T-helper 17 cell (primary cell): ENCODE results near the gene EPS8. TPM values are rescaled to one million over a fixed set of nuclear protein-coding genes. Genes with fewer than 3 reads are reported as not detected.

Source experiments
- ATAC-seq: fragments of 150-1000 bp; cut with Tn5 transposase; 2 replicates; pipeline ENCODE4 v1.10.0; 2021; ENCODE audit warnings: mild to moderate bottlenecking, moderate library complexity
- DNase-seq, 3 donors: peaks; one replicate each; pipeline versions ENCODE4 v3.0.0 to v3.0.0-alpha.2; 2020 to 2021
- H3K9me3 ChIP-seq: one replicate; pipeline ENCODE4 v1.7.0; 2013; ENCODE audit warnings: low read length, mild to moderate bottlenecking; ENCODE audit not compliant: control insufficient read depth, poor library complexity, severe bottlenecking
- H3K27ac Mint-ChIP-seq: one replicate; pipeline ENCODE4 v1.8.0; 2022; ENCODE audit warnings: mild to moderate bottlenecking, moderate library complexity, mixed read lengths
- H3K27me3 Mint-ChIP-seq: one replicate; pipeline ENCODE4 v1.8.0; 2022; ENCODE audit warnings: mixed read lengths
- H3K36me3 Mint-ChIP-seq: one replicate; pipeline ENCODE4 v1.8.0; 2022; ENCODE audit warnings: low read depth, mixed read lengths
- H3K4me1 Mint-ChIP-seq: one replicate; pipeline ENCODE4 v1.8.0; 2022; ENCODE audit warnings: mild to moderate bottlenecking, mixed read lengths
- H3K4me3 Mint-ChIP-seq: one replicate; pipeline ENCODE4 v1.8.0; 2022; ENCODE audit warnings: mild to moderate bottlenecking, moderate library complexity, mixed read lengths
- total RNA-seq, 4 donors: library from RNA in 2 of 4; stranded (reverse) in 2 of 4; gene quantifications; one replicate each; pipeline ENCODE4 v1.2.3 and lab custom pipeline; 2022 to 2026

EPS8 gene
- total RNA-seq (1 to 10 TPM; 1.5 to 2.4 TPM), total RNA-seq (lab: John Stamatoyannopoulos, UW) (2.5 to 7.5 reads per million in 2 donors)

DNA sequence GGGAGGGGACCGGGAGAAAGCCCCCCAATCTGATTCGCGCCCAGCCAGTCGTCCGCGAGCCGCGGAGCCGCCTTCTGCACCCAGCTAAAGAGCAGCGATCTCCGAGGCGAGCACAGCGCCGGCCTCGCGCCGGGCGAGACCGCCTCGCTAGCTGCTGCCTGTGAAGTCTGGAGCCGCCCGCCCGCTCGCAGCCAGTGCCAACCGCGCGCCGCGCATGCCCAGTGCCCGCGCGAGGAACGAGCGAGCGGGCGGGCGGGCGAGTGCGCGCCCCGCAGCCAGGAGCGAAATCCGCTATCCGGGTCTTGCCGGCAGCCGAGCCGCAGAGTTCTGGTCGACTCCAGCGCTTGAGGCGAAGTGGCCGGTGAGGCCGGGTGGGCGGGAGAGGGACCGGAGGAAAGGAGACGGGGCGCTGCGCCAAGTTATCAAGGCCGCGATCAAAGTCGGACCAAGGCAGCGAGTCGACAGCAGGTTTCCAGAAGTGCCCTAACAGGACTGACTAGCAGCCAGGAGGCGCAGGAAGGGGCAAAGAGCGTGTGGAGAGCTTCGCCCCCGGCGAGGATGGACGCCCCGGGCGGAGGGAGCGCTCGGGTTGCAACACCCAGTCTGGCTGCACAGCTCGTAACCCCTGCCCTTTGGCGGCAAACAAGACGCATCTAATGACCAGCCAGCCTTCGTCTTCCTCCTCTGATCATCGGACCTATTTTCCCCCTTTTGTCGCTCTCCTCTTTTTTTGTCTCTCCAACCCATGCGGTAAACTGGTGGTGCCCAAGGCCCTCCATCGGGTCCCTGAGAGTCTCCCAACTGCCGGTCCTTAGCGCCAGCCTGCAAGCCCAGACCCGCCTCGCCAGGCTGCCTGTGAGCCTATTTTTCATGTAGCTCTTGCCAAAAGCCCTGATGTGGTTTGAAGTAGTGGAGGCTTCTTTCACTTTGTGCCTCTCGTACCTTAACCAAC lies at the start of gene EPS8:
TSS of gene EPS8 (minus strand) at position 169 of the 952 bp plus-strand sequence. CDS start 106,437 bp downstream, outside the sequence.
- peak; percentile 94 for ATAC-seq
- peak; percentile 76 to 88 (median 79) for DNase-seq
- no peaks in the 10 kb centered on the region for H3K9me3 ChIP-seq
- peak within 1 kb of the TSS; percentile 98 for H3K4me3 Mint-ChIP-seq
- peaks cover 2% of the 10 kb centered on the region for H3K36me3 Mint-ChIP-seq
- peaks cover 20% of the 10 kb centered on the region for H3K4me1 Mint-ChIP-seq
- H3K27ac Mint-ChIP-seq = peak within 1 kb of the TSS; percentile 90
- peaks cover 51% of the 10 kb centered on the region for H3K27me3 Mint-ChIP-seq

DNA sequence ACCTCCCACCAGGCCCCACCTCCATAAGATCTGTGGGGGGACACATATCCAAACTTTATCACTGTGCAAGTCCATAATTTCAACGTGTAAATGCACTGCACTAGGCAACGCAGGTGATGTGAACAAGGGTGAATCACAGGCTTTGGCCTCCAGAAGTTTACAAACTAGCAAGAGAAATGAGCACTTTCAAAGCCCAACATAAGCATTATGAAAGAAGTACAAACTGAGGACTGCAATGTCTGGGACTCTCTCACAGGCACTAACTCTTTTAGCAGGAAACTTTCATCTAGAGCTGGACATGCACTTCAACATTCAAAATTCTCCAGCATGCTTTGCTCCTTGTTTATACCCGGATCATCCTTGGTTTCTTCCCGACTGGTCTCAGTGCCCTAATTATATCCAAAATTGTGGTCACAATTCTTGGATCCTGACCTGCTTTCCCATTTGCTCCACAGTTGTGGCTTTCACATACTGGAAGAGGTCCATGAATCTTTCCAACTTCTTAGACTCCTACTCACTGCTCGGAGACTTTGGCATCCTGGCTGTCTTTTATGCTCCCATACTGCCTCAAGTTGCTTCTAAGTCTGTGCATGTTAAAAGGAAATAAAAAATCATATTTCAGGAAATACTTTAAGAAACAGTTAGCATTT lies 48.1 kb upstream of the EPS8 start:
- ATAC-seq (no peak), DNase-seq (no peak)
- Mint-ChIP-seq H3K27ac (no peak overlapping the region), H3K27me3 (peaks cover 44% of the 10 kb centered on the region), H3K36me3 (peaks cover 2% of the 10 kb centered on the region), H3K4me3 (no peak overlapping the region), H3K4me1 (peaks cover 2% of the 10 kb centered on the region)
- H3K9me3 ChIP-seq = no peaks in the 10 kb centered on the region

DNA sequence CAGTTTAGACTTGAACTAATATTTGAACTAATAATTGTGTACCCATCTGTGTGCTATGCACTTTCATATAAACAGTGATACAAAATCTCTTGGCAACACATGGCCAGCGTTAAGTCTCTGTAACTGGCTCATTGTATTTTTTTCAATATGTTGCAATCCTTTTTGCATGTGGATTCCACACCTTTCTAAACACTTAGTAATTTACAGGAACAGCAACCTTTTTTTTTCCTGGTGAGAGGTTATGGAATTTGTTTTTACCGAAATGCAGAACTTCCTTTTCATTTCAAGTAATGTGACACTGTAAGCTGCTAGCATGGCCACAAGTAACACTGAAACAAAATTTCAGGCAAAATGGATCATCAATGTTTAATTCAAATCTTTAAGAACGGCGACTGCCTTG lies 45.4 kb upstream of the EPS8 start:
- H3K4me1 Mint-ChIP-seq = peaks cover 5% of the 10 kb centered on the region
- H3K27ac Mint-ChIP-seq = no peak overlapping the region
- H3K36me3 Mint-ChIP-seq = peaks cover 3% of the 10 kb centered on the region
- H3K4me3 Mint-ChIP-seq = no peak overlapping the region
- no peaks in the 10 kb centered on the region for H3K9me3 ChIP-seq
- ATAC-seq (no peak), DNase-seq (no peak)
- H3K27me3 Mint-ChIP-seq = peaks cover 42% of the 10 kb centered on the region

DNA sequence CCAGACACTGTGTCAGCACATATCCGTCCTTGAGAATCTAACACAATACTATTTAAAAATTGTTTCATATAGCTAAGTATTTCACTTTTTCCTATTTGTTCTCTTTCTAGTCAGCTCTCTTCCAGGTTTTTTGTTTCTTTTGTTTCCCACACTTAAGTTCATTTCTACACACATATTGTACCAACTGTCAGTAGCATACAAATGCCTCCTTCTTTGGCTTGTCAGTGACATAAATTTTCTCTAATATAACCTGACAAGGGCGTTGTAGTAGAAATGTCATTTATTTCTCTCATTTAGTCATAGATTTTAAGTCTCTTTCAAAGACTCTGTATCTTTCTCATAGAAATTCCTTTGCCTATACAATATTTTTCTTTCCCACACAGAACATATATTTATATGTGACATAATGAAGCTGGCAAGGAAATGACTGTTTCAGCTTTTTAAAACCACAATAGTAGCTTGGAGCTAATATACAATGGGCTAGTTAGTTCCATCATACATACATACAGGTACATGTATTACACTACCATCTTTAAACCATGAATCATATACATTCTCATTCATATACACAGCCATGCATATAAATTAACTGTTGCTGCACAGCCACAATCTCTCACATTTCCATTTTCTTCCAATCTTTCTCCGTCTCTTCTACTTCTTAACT lies 42.3 kb upstream of the EPS8 start:
- Mint-ChIP-seq H3K4me3 (no peak overlapping the region), H3K27ac (no peak overlapping the region), H3K4me1 (peaks cover 3% of the 10 kb centered on the region), H3K36me3 (peaks cover 2% of the 10 kb centered on the region), H3K27me3 (peaks cover 27% of the 10 kb centered on the region)
- ATAC-seq (no peak), DNase-seq (no peak)
- H3K9me3 ChIP-seq = no peaks in the 10 kb centered on the region

DNA sequence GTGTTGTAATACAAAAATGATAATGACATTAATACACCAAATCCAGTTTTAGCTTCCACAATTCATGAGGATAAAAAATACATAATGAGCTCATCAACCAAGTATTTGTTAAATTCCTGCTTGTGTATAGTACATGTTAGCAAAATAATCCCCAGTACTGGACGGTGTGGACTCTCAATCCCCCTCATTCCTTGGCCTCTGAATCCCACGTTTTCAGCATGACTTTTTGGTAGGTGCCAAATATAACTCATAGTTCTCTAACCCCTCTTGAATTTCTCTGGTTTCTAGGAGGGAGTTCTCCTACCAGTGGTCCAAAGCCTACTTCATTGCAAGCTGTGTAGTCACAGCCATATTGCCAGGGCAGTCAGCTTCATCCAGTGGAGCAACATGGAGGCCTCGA lies 41.4 kb upstream of the EPS8 start:
- H3K4me1 Mint-ChIP-seq = peaks cover 3% of the 10 kb centered on the region
- no peak overlapping the region for H3K27ac Mint-ChIP-seq
- ATAC-seq = no peak
- H3K4me3 Mint-ChIP-seq = no peak overlapping the region
- H3K36me3 Mint-ChIP-seq = peaks cover 2% of the 10 kb centered on the region
- H3K27me3 Mint-ChIP-seq = peaks cover 26% of the 10 kb centered on the region
- DNase-seq = no peak
- H3K9me3 ChIP-seq = no peaks in the 10 kb centered on the region

DNA sequence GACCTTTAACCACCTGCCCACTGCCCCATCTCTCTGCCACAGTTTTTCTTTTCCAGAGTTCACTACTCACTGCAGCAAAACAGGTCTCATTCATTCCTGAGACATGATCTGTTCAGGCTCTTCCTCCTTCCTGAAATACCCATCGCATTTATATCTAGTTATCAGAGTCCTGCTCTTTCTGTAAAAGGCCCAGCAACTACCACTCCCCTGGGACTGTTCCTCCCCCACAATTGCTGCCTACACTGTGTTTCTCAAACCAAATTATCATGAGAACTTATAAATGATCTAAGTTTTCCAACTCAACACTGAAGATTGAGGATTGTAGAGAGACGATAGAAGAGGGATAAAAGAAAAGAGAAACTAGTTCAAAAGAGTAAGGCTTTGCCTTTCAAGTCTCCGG lies 40.8 kb upstream of the EPS8 start:
- H3K9me3 ChIP-seq = no peaks in the 10 kb centered on the region
- no peak for ATAC-seq
- no peak for DNase-seq
- Mint-ChIP-seq H3K36me3 (peaks cover 2% of the 10 kb centered on the region), H3K4me1 (peaks cover 3% of the 10 kb centered on the region), H3K27ac (no peak overlapping the region), H3K4me3 (no peak overlapping the region), H3K27me3 (peaks cover 22% of the 10 kb centered on the region)

DNA sequence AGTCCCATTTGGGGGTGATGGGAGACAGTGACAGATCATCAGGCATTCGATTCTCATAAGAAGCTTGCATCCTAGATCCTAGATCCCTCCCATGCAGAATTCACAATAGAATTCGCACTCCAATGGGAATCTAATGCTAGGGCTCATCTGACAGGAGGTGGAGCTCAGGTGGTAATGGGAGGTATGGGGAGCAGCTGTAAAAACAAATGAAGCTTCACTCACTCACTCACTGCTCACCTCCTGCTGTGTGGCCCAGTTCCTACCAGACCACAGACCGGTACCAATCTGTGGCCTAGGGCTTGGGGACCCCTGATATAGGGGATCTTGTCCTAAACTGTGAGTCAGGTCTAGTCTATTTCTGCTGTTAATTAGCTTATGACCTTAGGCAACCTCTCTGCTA lies 40.1 kb upstream of the EPS8 start:
- H3K27me3 Mint-ChIP-seq = peaks cover 22% of the 10 kb centered on the region
- H3K36me3 Mint-ChIP-seq = peaks cover 2% of the 10 kb centered on the region
- H3K27ac Mint-ChIP-seq = no peak overlapping the region

DNA sequence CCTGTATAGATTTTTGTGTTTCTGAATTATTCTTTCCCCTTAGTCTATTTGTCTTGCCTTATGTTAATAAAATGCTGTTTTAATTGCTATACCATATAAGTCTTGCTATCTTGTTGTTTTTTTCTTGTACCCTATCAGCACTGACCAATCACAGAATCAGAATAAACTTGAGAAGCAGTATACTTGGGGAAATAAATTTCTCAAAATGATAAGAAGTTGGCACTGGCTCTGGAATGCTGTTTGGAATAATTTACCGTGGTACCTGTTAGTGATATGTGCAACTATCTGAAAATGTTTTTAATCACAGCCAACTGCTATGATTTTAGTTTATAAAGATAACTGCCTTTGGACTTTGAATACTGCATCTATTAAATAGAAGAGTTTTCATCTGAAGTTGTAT lies 37.9 kb upstream of the EPS8 start:
- ATAC-seq (no peak), DNase-seq (no peak)
- peaks cover 24% of the 10 kb centered on the region for H3K27me3 Mint-ChIP-seq
- no peak overlapping the region for H3K27ac Mint-ChIP-seq
- no peaks in the 10 kb centered on the region for H3K9me3 ChIP-seq
- H3K4me1 Mint-ChIP-seq = peaks cover 5% of the 10 kb centered on the region
- H3K4me3 Mint-ChIP-seq = no peak overlapping the region
- H3K36me3 Mint-ChIP-seq = peaks cover 2% of the 10 kb centered on the region

More for the DNA sequence above, 40.1 kb upstream of the EPS8 start:
- H3K9me3 ChIP-seq = no peaks in the 10 kb centered on the region
- DNase-seq (no peak), ATAC-seq (no peak)
- Mint-ChIP-seq H3K4me3 (no peak overlapping the region), H3K4me1 (peaks cover 3% of the 10 kb centered on the region)

DNA sequence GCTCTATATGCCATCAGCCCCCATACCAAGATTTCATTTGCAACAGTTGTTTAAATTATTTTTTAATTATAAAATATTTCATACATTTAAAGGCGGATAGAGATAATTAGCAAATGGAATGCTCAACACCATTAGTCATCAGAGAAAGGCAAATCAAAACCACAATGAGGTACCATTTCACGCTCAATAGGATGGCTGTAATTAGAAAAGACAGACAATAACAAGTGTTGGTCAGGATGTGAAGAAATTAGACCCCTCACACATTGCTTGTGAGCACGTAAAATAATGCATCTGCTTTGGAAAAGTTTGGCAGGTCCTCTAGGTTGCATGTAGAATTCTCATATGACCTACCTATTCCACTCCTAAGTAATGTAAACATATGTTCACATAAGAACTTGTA lies 35.3 kb upstream of the EPS8 start:
- peak overlapping the region; percentile 29 for H3K27ac Mint-ChIP-seq
- DNase-seq = no peak
- peaks cover 26% of the 10 kb centered on the region for H3K27me3 Mint-ChIP-seq
- H3K9me3 ChIP-seq = no peaks in the 10 kb centered on the region
- H3K36me3 Mint-ChIP-seq = peaks cover 5% of the 10 kb centered on the region
- no peak overlapping the region for H3K4me3 Mint-ChIP-seq
- peaks cover 5% of the 10 kb centered on the region for H3K4me1 Mint-ChIP-seq
- ATAC-seq = no peak

DNA sequence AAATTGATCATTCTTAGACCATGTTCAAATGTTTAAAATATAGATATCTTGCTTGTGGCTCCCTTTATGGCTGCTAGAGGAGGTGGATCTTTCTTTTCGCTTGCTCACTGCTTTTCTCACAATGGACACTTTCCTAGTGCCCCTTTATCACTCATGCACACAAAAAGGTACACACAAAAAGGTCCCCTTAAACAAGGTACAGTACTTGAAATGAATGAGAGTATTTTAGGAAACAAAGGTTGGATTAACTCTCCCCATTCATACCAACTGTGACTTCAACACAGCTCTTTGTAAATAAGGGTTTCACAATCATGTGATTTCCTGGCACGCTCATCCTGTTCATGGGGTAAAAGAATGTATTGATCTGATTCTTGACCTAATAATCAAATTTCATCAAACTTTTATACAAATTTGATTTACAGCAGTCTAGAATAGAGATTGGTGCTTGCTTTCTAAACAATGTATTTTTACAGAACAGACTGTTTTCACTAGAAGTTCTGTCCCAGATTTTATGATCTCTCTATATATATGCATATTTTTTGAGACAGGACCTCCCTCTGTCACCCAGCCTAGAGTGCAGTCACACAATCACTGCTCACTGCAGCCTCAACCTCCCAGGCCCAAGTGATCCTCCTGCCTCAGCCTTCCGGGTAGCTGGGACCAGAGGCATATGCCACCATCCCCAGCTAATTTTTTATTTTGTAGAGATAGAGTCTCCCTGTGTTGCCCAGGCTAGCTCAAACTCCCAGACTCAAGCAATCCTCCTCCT lies 34.4 kb upstream of the EPS8 start:
- Mint-ChIP-seq H3K27ac (peak overlapping the region; percentile 29), H3K27me3 (peaks cover 29% of the 10 kb centered on the region), H3K4me1 (peaks cover 5% of the 10 kb centered on the region), H3K36me3 (peaks cover 5% of the 10 kb centered on the region), H3K4me3 (no peak overlapping the region)
- DNase-seq (no peak), ATAC-seq (no peak)
- H3K9me3 ChIP-seq = no peaks in the 10 kb centered on the region

DNA sequence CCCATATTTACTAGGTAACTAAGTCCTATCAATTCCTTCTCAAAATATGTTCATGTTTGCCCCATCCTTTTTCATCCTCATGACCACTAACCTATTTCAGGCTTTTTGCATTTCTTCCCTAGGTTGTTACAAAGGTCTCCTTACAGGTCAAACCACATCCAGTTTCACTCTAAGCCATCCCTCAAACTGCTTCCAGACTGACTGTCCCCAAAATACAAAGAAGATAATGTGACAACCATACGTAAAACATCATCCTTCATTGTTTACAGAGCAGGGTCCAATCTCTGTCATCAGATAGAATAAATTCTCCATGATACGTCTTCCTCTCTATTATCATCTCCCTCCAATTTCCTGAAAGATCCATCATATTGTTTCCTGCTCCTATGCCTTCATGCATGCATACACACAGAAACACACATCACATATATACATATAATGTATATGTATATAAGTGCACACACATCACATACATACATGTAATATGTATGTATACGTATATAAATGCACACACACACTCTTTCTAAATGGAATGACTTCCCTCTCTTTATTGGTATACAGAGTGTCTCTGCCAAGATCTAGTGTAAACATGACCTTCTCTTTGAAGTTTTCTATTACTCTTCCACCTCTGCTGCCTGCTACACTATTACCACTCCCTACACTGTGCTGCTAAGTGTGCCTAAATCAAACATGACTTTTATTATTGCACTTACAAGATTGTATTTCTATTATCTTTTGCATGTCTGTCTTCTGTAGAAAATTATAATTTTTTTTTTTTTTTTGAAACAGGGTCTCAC lies 30.7 kb upstream of the EPS8 start:
- Mint-ChIP-seq H3K27me3 (peaks cover 26% of the 10 kb centered on the region), H3K4me1 (peaks cover 5% of the 10 kb centered on the region), H3K27ac (no peak overlapping the region), H3K4me3 (no peak overlapping the region), H3K36me3 (peaks cover 5% of the 10 kb centered on the region)
- DNase-seq (no peak), ATAC-seq (no peak)
- H3K9me3 ChIP-seq = no peaks in the 10 kb centered on the region

DNA sequence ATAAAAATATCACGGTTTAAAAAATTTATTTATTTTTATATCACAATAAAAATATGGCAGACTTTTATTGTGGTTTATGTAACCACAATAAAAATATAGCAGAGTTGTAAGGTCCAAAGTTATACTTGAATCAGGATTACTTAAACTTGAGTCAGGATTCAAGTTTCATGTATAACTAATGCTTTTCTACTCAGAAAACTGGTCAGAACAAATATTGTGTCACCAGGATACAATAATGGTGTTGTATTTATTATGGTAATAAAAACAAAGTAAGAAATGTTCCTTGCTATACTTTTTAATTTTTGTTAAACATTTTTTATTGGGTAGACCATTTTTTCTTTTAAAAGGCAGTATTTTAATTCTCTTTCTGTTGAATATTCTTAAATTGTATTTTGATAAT lies 29.2 kb upstream of the EPS8 start:
- Mint-ChIP-seq H3K27me3 (peaks cover 20% of the 10 kb centered on the region), H3K27ac (no peak overlapping the region), H3K4me1 (peaks cover 4% of the 10 kb centered on the region), H3K36me3 (peaks cover 5% of the 10 kb centered on the region), H3K4me3 (no peak overlapping the region)
- ATAC-seq (no peak), DNase-seq (no peak)
- no peaks in the 10 kb centered on the region for H3K9me3 ChIP-seq
